GM12878 (cell line): ENCODE data around the gene DHCR24.

Experiments
- CHD4 ChIP-seq: fragments of 200-600 bp; sonication (generic); IDR thresholded peaks from 2 replicates; pipeline ENCODE4 v1.6.1; 2016; ENCODE audit warnings: mild to moderate bottlenecking
- FOXM1 ChIP-seq: IDR thresholded peaks from 2 replicates; pipeline ENCODE4 v1.6.1; 2012; ENCODE audit warnings: low read depth, mild to moderate bottlenecking, inconsistent platforms, low read length, moderate library complexity
- GABPA ChIP-seq: IDR thresholded peaks from 2 replicates; pipeline ENCODE4 v1.6.1; 2014; ENCODE audit warnings: antibody characterized with exemption, low read depth, mild to moderate bottlenecking, inconsistent platforms
- NR2C2 ChIP-seq: IDR thresholded peaks from 2 replicates; pipeline ENCODE4 v1.6.1; 2011; ENCODE audit warnings: borderline replicate concordance, low read depth; ENCODE audit not compliant: control insufficient read depth, insufficient read length
- POLR2A ChIP-seq: IDR thresholded peaks from 2 replicates; pipeline ENCODE4 v1.6.1; 2011; ENCODE audit warnings: low read depth, mild to moderate bottlenecking, low read length
- RAD21 ChIP-seq: IDR thresholded peaks from 2 replicates; pipeline ENCODE4 v1.6.1; 2011; ENCODE audit warnings: mild to moderate bottlenecking, low read depth, low read length, moderate library complexity; ENCODE audit not compliant: insufficient read depth
- TARDBP ChIP-seq: IDR thresholded peaks from 2 replicates; pipeline ENCODE4 v1.6.1; 2016; ENCODE audit warnings: borderline replicate concordance
- TF ChIP-seq, protein P1 (sequence below), 3 experiments: IDR thresholded peaks in 2 of 3; conservative IDR thresholded peaks in 1 of 3; 2 replicates each; pipeline ENCODE4 v1.5.1; 2011; ENCODE audit warnings: low read depth in 3 of 3, low read length in 3 of 3, mild to moderate bottlenecking in 3 of 3, control low read depth in 2 of 3, moderate library complexity in 2 of 3, inconsistent platforms in 1 of 3, mixed read lengths in 1 of 3; ENCODE audit not compliant: control insufficient read depth in 2 of 3, insufficient read depth in 1 of 3; ENCODE audit errors: extremely low read depth in 1 of 3

DNA sequence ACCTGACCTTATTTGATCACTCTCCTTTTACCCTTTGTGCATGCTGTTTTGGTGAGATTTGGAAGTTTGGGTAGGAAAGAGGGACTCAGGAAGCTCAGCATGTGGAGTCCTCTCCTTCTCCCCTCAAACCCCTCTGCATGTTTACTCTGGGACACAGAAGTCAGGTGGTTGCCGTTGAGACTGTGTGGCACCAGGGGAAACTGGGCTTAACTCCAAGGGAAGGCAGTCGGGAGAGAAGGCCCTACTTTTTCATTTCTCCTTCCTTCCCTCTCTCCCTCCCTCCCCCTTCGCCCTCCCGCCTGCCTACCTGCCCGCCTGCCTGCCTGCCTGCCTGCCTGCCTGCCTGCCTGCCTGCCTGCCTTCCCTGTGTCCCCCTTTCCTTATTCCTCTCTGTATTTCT, 51.0 kb downstream of the DHCR24 start:
- TF ChIP-seq POLR2A (no peak), NR2C2 (no peak), CHD4 (no peak), RAD21 (no peak), GABPA (no peak), FOXM1 (no peak), TARDBP (no peak)
- TF ChIP-seq, protein P1, sequence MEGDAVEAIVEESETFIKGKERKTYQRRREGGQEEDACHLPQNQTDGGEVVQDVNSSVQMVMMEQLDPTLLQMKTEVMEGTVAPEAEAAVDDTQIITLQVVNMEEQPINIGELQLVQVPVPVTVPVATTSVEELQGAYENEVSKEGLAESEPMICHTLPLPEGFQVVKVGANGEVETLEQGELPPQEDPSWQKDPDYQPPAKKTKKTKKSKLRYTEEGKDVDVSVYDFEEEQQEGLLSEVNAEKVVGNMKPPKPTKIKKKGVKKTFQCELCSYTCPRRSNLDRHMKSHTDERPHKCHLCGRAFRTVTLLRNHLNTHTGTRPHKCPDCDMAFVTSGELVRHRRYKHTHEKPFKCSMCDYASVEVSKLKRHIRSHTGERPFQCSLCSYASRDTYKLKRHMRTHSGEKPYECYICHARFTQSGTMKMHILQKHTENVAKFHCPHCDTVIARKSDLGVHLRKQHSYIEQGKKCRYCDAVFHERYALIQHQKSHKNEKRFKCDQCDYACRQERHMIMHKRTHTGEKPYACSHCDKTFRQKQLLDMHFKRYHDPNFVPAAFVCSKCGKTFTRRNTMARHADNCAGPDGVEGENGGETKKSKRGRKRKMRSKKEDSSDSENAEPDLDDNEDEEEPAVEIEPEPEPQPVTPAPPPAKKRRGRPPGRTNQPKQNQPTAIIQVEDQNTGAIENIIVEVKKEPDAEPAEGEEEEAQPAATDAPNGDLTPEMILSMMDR (IDR thresholded peaks at IDR 0.05 in 2 of 3, conservative IDR thresholded peaks at IDR 0.05 in 1 of 3; ENCODE audit: control insufficient read depth in 2 of 3, extremely low read depth in 1 of 3, insufficient read depth in 1 of 3, low read depth in 3 of 3, low read length in 3 of 3), result no peak
